Measurements from ENCODE around the gene E2F6.

E2F6 gene

DNA sequence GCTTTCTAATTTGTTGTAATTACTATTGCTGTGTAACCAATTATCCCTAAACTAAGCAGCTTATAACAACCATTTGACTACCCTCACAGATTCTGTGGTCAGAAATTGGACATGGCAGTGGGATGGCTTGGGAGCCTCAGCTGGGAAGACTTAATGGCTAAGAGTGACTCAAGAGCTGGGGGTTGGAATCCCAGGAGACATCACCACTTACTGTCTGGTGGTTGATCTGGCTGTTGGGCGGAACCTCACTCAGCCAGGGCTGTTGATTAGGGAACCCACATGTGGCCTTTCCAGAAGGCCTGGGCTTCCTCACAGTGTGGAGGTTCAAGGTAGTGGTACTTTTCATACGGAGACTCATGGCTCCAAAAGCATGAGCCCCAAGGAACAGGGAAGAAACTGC lies 49.8 kb downstream of the E2F6 start:
- no peak overlapping the region for H3K4me3 ChIP-seq (ENCODE audit: low read depth, low read length)
- TF ChIP-seq, protein P1, sequence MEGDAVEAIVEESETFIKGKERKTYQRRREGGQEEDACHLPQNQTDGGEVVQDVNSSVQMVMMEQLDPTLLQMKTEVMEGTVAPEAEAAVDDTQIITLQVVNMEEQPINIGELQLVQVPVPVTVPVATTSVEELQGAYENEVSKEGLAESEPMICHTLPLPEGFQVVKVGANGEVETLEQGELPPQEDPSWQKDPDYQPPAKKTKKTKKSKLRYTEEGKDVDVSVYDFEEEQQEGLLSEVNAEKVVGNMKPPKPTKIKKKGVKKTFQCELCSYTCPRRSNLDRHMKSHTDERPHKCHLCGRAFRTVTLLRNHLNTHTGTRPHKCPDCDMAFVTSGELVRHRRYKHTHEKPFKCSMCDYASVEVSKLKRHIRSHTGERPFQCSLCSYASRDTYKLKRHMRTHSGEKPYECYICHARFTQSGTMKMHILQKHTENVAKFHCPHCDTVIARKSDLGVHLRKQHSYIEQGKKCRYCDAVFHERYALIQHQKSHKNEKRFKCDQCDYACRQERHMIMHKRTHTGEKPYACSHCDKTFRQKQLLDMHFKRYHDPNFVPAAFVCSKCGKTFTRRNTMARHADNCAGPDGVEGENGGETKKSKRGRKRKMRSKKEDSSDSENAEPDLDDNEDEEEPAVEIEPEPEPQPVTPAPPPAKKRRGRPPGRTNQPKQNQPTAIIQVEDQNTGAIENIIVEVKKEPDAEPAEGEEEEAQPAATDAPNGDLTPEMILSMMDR (IDR thresholded peaks at IDR 0.05; ENCODE audit: low read depth, low read length) = no peak

DNA sequence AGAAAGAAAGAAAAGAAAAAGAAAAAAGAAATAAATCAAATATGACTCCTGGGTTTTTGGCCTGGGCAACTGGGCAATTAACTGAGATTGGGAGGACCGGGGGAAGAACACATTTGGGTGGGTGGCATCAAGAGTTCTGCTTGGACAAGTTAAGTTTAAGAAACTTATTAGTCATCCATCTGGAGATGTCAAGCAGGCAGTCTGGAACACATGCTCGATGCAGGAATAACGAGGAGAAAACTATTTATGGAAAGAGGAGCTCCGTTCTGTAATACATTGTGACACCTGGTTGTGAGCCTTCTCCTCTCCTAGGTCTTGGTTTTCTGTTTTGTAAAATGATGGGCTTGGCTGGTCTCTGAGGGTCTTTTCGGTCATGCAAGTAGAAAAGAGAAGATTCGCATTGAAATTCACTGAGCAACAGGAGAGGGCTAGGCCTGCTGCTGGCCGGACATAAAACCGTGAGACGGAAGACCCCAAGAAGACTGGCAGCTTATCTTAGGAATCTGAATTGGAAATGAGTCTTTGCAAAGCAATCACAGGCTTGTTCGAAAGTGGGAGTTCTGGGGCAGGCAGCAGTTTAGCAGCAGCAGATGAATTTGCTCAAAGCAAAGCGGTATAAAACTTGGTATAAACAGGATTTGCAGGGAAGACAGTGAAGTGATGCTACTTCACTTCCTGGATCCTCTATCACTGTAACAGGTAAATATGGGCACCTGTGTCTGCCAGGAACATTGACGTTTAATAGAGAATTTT lies 51.4 kb downstream of the E2F6 start:
- no peak overlapping the region for H3K4me3 ChIP-seq (ENCODE audit: low read depth, low read length)
- TF ChIP-seq, protein P1 (IDR thresholded peaks at IDR 0.05; ENCODE audit: low read depth, low read length) = no peak

DNA sequence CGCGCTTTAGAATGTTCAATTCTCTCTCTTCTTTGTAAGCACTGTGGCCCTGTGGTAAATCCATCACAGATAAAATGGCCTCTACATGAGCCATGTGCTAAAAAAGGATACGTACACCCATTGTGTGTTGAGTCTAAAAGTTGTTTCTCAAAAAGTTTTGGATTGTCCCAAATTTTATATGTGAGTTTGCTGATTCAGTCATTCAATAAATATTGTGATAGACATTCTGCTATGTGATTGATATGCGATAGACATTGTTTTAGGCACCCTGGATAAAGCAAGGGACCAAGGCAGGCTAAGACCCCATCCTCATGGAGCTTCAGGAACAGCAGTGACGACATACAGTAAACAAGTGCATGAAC lies 53.5 kb downstream of the E2F6 start:
- TF ChIP-seq, protein P1 (IDR thresholded peaks at IDR 0.05; ENCODE audit: low read depth, low read length) = no peak
- H3K4me3 ChIP-seq (ENCODE audit: low read depth, low read length) = no peak overlapping the region

DNA sequence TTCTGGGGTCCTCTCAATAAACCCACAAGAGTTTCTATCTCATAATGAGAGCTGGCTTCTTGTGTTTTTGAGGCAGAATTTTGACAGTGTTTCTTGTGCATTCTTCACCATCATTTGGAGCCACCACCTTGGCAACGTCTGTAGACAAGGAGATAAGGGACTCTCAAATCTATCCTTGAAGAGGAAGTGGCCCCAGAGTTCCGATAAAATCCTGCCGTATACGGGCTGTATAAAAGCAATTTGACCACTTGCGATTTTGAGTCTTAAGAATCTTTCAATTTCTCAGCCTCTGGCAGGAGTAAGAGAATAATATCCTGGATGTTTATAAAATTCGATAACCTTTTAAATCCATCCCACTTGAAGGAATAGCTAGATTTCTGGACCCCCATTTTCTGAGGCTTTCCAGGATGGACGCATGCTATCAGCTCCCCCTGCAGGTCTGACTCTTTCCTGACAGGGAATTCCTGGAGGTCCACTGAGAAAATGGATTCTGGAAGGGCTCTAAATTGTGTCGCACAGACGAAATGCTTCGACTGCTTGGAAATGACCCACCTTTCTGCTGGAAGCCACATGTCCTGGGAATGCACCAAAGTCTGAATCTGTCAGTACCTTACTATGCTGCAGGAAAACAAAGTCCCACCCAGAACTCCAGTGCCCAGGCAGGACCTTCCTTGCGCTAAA lies 54.1 kb downstream of the E2F6 start:
- TF ChIP-seq, protein P1 (IDR thresholded peaks at IDR 0.05; ENCODE audit: low read depth, low read length) = peak; percentile 79
- peak overlapping the region; percentile 47 for H3K4me3 ChIP-seq (ENCODE audit: low read depth, low read length)

DNA sequence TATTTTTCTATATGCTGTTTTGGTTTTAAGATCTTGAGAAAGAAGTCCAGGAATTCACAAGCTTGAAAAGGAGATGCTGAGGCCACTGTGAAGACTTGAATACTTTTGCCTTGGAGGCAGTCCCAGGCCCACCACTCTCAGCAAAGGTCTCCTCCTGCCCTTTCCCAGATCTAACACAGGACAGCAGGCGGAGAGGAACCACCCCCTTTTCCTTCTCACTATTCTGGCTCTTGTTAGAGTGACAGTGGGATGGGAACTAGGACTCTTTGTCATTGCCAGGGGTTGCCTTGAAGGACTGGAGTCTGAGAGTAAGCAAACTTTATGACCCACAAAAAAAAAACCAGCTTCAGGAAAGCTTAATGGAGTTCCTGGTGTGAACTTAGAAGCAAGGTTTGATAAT lies 54.7 kb downstream of the E2F6 start:
- no peak overlapping the region for H3K4me3 ChIP-seq (ENCODE audit: low read depth, low read length)
- TF ChIP-seq, protein P1 (IDR thresholded peaks at IDR 0.05; ENCODE audit: low read depth, low read length) = no peak

DNA sequence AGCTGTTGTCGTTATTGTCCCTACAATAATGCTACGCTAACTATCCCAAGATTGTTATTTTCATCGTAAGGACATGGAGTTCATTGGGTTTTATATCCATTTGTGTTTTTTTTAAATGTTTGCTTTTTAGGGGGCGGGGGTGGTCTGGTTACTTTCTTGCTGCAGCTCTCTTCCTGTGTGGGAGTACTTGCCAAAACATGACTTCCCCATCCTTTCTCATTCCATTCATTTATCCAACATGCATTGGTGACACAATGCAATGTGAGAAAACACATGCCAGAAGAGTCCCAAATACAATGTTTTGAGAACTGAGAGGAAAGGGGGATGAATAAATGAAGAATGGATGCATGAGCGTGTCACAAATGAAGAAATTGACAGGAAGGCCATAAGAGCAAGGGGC lies 55.9 kb downstream of the E2F6 start:
- TF ChIP-seq, protein P1 (IDR thresholded peaks at IDR 0.05; ENCODE audit: low read depth, low read length) = no peak
- no peak overlapping the region for H3K4me3 ChIP-seq (ENCODE audit: low read depth, low read length)

DNA sequence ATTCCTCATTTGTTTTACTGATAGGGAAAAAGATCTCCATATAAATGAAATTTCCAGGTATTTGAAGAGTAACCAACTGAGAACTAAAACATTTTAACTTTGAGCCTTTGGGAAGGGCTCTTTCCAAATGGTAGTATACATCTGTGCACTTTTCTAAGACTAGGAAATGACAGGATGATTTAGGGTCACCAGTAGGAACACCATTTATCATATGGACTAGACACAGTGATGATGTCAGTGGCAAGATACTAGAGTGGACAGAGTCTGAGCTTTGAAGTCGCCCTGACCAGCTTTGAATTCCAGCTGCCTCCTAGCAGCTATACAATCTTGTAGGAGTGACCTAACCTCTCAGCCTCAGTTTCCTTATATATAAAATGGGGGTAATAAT lies 56.4 kb downstream of the E2F6 start:
- no peak overlapping the region for H3K4me3 ChIP-seq (ENCODE audit: low read depth, low read length)
- TF ChIP-seq, protein P1 (IDR thresholded peaks at IDR 0.05; ENCODE audit: low read depth, low read length) = no peak
